Spinal cord (tissue), 10 donors: ENCODE data around the gene ADGRV1. TPM values are rescaled to one million over a fixed set of nuclear protein-coding genes. Genes with fewer than 3 reads are reported as not detected.
A peak's percentile ranks its signal among the peaks of the same experiment; 100 is the strongest.

Experiments
- DNase-seq, 6 donors: peaks; one replicate each; pipeline versions ENCODE4 v3.0.0 to v3.0.0-alpha.2; 2013 to 2015; ENCODE audit warnings: low spot score in 6 of 6, low read depth in 4 of 6
- H3K27ac ChIP-seq: one replicate; pipeline ENCODE4 v1.5.1; 2013; ENCODE audit warnings: low read depth, low read length, control low read depth
- H3K27me3 ChIP-seq: one replicate; pipeline ENCODE4 v1.6.1; 2013; ENCODE audit warnings: low read length; ENCODE audit not compliant: control insufficient read depth, insufficient read depth
- H3K36me3 ChIP-seq: one replicate; pipeline ENCODE4 v1.6.1; 2013; ENCODE audit warnings: low read length; ENCODE audit not compliant: control insufficient read depth, insufficient read depth
- H3K4me1 ChIP-seq: one replicate; pipeline ENCODE4 v1.6.1; 2013; ENCODE audit warnings: low read length; ENCODE audit not compliant: control insufficient read depth, insufficient read depth
- H3K4me3 ChIP-seq: one replicate; pipeline ENCODE4 v1.5.1; 2013; ENCODE audit warnings: low read depth, low read length, control low read depth
- H3K9me3 ChIP-seq: one replicate; pipeline ENCODE4 v1.6.1; 2013; ENCODE audit warnings: low read length; ENCODE audit not compliant: control insufficient read depth, insufficient read depth
- WGBS: methylation state at CpG from one replicate; pipeline ENCODE4 v1.1.5; 2013; ENCODE audit warnings: missing lambda C conversion rate; ENCODE audit not compliant: insufficient coverage; 5-methylcytosine and 5-hydroxymethylcytosine counted together
- polyA plus RNA-seq, 2 donors: library from polyadenylated mRNA; unstranded; fragments of 120-200 nt; gene quantifications; one replicate each; pipeline ENCODE4 v1.2.1, GENCODE V29; 2013; ENCODE audit not compliant: insufficient read length in 2 of 2
- total RNA-seq, 2 donors: library from RNA; depleted of rRNA in 1 of 2; stranded (reverse); fragments of 120-200 nt in 1 of 2; fragments of >200 nt in 1 of 2; gene quantifications; one replicate each; pipeline versions ENCODE4 v1.2.3 to v1.2.4, GENCODE V29; 2013 to 2014
- donor health status: healthy.

The ADGRV1 gene
- total and polyA plus RNA-seq, 4 donors, result 72.0 to 180 (median 108) TPM

DNA sequence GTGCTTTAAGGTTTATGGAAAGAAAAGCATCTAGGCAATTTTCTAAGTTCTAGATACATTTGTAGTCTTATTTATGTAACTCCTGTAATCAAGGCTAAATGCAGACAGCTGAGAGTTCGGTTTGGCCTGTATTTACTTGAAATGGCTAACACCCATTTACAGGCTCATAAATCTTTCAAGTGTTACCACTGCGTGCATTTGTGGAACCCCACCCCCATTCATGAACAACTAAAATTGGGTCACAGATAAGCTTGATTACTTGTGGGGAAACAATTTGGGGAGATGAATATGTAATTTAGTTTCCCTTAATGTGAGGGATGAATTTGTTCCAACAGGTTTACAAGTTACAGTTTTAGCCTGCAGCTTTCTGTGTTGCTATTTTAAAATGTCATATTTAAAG, 463.9 kb downstream of the ADGRV1 start:
- no peaks in the 10 kb centered on the region for H3K36me3 ChIP-seq
- H3K27me3 ChIP-seq, result no peaks in the 10 kb centered on the region
- no peak overlapping the region for H3K4me3 ChIP-seq
- no CpG with 5 or more reads among the region's 2 CpGs for WGBS
- no peak overlapping the region for H3K27ac ChIP-seq
- H3K9me3 ChIP-seq, result no peaks in the 10 kb centered on the region
- no peaks in the 10 kb centered on the region for H3K4me1 ChIP-seq
- no peak for DNase-seq

DNA sequence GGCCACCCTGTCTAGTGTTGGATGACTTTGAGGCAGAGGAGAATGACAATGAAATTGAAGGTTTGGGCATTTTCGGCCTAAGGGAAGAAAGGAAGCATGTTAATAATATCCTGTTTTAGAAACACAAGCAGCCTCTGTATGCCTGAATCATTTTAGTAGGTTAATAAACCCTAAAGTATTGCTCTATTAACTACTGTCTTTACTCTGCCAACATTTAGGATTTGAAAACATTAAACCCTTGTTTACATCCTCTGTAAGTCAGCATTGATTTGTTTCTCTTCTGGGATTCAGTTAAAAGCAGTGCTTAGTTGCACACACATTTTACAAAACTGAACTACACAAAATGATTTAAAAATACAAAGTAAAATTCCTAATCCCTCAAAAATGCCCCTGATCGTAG, 465.6 kb downstream of the ADGRV1 start:
- H3K27ac ChIP-seq, result peak overlapping the region; percentile 10
- WGBS, result no CpG with 5 or more reads among the region's 2 CpGs

DNA sequence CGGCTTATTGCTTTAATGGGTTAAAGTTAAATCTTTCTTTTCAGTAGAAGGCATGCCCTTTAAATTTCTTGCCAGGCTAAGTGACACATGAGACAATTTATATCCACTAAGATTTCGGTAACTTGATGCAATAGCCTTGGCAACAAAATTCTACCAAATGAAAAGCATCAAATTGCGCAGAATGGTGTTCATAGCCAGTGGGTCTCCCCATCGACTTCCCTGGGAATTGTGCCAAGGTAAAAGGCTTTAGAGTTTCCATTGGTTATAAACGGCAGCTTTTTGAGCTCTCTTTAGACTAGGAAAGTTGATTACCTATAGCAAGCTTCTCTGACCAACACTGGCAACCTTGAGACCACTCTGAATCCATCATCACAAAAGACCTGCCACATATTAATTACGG, 466.1 kb downstream of the ADGRV1 start:
- DNase-seq, result peak in 4 of 6 donors; percentile 42 to 81 (median 57)
- WGBS, result 0% methylated on average over 1 of the region's 6 CpGs
- Histone ChIP-seq H3K27ac (peak overlapping the region; percentile 29), H3K4me3 (no peak overlapping the region), H3K36me3 (no peaks in the 10 kb centered on the region), H3K9me3 (no peaks in the 10 kb centered on the region), H3K27me3 (no peaks in the 10 kb centered on the region), H3K4me1 (no peaks in the 10 kb centered on the region)

More for the DNA sequence above, 465.6 kb downstream of the ADGRV1 start:
- no peaks in the 10 kb centered on the region for H3K27me3 ChIP-seq
- DNase-seq, result no peak
- no peaks in the 10 kb centered on the region for H3K4me1 ChIP-seq
- H3K4me3 ChIP-seq, result no peak overlapping the region
- H3K36me3 ChIP-seq, result no peaks in the 10 kb centered on the region
- H3K9me3 ChIP-seq, result no peaks in the 10 kb centered on the region

DNA sequence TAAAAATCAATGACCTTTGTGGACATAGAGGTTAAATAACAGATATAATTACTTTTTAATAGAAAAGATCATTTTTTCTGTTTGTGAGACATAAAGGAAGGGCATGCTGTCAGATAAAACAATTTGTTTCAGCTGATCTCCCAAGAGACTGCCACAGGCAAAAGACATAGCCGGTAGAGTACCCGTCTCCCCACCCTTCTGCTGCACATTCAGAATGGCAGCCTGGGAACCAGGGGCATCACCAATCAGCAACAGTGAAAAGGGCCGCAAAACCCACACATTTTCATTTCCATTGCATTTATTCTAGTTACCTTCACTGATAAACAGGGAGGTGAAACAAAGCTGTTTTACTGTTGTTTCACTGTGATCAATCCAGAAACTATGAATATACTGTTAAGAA, 466.9 kb downstream of the ADGRV1 start:
- H3K4me1 ChIP-seq, result no peaks in the 10 kb centered on the region
- H3K27me3 ChIP-seq, result no peaks in the 10 kb centered on the region
- no peaks in the 10 kb centered on the region for H3K9me3 ChIP-seq
- no peak overlapping the region for H3K4me3 ChIP-seq
- WGBS, result 58% methylated on average over 2 of the region's 3 CpGs
- DNase-seq, result no peak
- H3K36me3 ChIP-seq, result no peaks in the 10 kb centered on the region
- peak overlapping the region; percentile 29 for H3K27ac ChIP-seq

DNA sequence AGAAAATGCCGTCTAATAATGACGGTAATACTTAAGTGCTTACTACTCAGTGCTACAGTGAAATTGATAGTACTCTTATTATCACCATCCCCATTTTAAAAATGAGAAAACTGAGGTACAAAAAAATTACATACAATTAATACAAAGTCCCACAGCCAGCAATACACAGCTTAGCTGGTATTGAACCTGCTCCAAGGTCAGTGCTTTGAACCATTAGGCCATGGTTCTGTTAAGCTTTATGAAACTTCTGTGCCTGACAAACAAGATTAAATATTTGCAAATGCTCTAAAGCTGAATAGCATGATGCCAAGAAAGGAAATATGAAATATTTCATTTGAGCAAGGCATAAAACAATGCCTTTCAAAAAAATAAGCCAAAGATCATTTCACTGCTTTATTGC, 467.4 kb downstream of the ADGRV1 start:
- Histone ChIP-seq H3K4me3 (no peak overlapping the region), H3K27me3 (no peaks in the 10 kb centered on the region), H3K36me3 (no peaks in the 10 kb centered on the region), H3K9me3 (no peaks in the 10 kb centered on the region), H3K4me1 (no peaks in the 10 kb centered on the region), H3K27ac (peak overlapping the region; percentile 29)
- DNase-seq, result no peak
- WGBS, result no CpG with 5 or more reads among the region's 2 CpGs

DNA sequence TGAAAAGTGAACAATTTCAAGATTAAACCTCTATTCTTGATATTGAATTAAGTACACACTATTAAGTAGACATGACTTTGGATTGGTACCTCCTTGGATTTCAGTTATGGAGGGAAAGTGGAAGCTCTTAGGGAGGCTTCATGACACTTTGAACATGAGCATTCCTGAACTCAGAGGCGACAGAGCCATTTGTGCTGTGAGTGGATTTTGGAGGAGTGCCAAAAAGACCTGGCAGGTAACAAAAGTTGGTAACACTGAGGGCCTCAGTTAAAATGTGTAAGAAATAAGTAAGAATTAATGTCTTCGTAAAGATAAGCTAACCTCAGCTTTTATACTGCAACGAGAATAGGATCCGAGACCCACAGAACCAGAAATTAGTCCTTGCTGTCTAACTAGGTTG, 467.9 kb downstream of the ADGRV1 start:
- WGBS, result 93% methylated on average over 3 of the region's 4 CpGs
- Histone ChIP-seq H3K36me3 (no peaks in the 10 kb centered on the region), H3K4me3 (no peak overlapping the region), H3K9me3 (no peaks in the 10 kb centered on the region), H3K4me1 (no peaks in the 10 kb centered on the region), H3K27ac (no peak overlapping the region), H3K27me3 (no peaks in the 10 kb centered on the region)
- no peak for DNase-seq

DNA sequence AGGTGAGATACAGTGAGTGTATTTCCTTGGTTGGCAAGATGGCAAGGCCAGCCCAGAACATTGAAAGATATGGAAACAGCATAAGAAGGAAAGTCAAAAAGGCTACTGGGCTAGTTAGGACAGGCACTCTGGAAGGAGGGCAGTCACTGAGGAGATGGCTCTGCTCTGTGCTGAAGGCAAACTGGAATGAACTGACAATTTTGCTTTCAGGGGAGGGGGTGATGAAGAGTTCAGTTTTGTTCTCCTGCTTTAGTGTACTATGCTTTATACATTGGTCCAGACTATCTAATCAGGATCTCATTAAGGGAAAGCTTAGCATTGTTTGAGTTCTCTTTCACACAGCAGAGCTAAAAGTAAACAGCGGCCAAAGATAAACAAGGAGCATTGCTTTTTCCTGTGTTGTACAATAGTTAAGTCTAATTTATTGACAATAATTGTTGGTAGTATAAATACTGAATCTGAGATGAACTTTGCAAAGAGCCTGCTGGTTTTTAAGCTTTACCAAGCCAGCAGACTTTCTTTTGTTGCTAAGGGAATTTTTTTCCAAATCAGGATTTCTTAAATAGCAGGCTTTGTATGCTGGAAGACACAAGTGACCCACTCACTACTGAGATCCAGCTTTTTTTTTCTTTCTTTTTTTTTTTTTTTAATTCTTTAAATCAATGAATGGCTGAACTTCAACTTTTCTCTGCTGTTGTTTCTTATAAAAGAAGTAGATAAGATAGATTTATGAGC, 469.0 kb downstream of the ADGRV1 start:
- Histone ChIP-seq H3K4me1 (no peaks in the 10 kb centered on the region), H3K27ac (peak overlapping the region; percentile 87), H3K27me3 (no peaks in the 10 kb centered on the region), H3K4me3 (no peak overlapping the region), H3K36me3 (no peaks in the 10 kb centered on the region), H3K9me3 (no peaks in the 10 kb centered on the region)
- WGBS, result no CpG with 5 or more reads among the region's 1 CpG
- DNase-seq, result peak in 2 of 6 donors; percentile 30 to 67

DNA sequence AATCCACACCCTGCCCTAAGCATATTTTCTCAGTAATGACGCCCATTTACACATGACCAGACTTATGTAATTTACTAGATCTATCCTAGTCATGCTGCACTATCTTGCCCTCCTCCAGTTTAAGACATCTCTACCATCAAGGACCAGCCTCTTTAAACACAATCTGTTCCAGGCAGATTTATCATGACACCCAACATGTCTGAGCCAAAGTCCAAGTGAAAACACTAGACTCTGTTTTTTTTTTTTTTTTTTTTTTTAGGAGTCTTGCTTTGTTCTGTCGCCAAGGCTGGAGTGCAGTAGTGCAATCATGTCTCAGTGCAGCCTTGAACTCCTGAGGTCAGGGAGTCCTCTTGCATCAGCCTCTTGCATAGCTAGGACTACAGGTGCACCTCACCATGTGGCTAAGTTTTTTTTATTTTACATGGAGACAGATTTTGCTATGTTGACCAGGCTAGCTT, 469.9 kb downstream of the ADGRV1 start:
- H3K4me1 ChIP-seq, result no peaks in the 10 kb centered on the region
- WGBS, result 64% methylated on average over 2 of the region's 2 CpGs
- no peaks in the 10 kb centered on the region for H3K9me3 ChIP-seq
- H3K36me3 ChIP-seq, result no peaks in the 10 kb centered on the region
- H3K27me3 ChIP-seq, result no peaks in the 10 kb centered on the region
- no peak for DNase-seq
- peak overlapping the region; percentile 68 for H3K27ac ChIP-seq
- no peak overlapping the region for H3K4me3 ChIP-seq

DNA sequence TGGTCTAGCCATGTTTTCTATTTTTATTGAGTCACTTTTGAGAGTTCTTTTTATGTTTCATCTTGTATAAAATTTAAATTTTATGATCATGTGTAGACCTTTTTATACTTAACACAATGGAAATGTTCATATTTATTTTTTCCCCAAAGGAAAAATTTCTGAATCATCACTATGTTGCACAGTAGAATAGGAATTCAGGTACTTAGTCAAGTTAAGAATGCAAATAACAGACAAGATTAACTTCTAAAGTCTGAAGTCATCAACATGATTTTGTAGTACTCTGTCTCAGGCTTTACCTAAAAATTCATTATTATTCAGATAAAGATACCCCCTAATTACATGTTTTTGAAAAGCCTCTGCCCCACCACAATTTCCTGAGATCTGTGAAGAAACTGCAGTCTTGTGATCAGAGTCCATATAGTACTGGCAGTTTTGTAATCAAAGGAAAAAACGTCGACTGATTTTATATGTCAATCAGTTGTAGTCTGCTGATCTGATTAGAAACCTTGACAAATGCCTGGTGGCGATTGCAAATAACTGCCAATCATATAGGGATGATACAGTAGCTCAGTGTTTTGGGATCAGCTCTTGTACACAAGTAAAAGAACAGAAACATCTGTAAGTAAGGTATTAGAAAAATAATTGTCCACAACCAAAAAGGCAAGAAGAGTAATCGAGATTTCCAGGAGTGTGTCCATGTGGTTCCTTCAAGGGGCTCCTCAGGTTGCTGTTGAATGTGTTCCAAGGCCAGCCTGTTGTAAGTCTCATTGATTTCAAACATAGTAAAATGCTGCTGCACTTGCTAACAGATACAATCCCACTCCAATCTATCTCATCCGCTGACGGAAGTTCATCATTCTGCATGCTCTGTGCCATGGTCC, 472.2 kb downstream of the ADGRV1 start:
- DNase-seq, result no peak
- Histone ChIP-seq H3K36me3 (no peaks in the 10 kb centered on the region), H3K9me3 (no peaks in the 10 kb centered on the region), H3K27me3 (no peaks in the 10 kb centered on the region), H3K27ac (no peak overlapping the region), H3K4me3 (no peak overlapping the region), H3K4me1 (peaks cover 3% of the 10 kb centered on the region)
- WGBS, result 92% methylated on average over 4 of the region's 6 CpGs
